SW 1271 (cell line): Measurements from ENCODE around the gene LAP3.
"Not testable (repeated sequence)": the region's sequence is repeated elsewhere in the genome, so short reads cannot be mapped to it uniquely, and the experiment has no call there.

Experiments
- DNase-seq, 2 experiments: peaks; one replicate each; lab custom pipeline; 2025; lab: John Stamatoyannopoulos, UW

LAP3 gene

DNA sequence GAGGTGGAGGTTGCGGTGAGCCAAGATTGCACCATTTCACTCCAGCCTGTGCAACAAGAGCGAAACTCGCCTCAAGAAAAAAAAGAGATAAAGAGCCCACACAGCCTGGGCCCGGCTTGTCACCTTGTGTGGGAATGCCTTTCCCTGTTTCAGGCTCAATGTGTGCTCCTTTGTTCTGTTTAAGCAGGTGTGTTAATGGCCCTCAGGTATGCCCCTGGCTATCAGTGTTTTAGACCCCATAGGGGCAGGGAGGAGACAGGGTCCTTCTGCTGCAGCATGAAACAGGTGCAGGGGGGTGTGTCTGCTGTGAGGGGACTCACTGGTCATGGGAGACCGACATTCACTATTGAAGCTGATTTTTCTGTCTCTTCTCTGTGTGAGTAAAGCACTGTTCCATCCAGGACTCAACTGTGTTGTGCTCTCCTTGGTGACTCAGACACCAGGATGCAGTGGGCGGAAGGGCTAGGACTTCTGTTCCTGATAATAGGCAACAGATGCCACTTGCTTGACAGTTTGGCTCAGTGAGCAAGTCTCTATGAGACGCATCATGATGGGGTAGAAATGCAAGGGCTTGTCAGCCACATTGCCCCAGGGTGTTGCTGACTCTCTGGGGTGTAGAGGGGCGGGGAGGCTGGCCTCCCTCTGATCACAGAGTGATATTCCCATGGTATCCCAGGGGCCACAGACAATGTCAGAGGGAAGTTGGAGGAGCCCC lies 15.6 kb upstream of the LAP3 start:
- no peak for DNase-seq

DNA sequence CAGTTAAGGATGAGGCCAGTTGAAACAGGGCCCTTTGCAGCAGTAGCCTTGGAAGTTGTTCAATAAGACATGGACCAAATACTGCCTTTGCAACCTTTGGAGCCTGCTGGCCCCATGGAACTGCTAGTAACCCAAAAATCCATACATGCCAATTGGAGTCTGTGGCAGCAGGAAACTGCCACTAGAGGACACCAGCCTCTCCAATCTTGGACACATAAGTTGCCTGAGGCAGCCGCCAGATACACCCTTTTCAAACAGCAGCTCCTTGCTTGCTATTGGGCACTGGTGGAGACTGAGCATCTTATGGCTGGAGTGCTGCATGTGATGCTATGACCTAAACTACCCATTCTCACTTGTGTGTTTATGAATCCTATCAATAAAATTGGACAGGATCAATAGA lies 14.8 kb upstream of the LAP3 start:
- DNase-seq: peak in 1 of 2 experiments; percentile 6

DNA sequence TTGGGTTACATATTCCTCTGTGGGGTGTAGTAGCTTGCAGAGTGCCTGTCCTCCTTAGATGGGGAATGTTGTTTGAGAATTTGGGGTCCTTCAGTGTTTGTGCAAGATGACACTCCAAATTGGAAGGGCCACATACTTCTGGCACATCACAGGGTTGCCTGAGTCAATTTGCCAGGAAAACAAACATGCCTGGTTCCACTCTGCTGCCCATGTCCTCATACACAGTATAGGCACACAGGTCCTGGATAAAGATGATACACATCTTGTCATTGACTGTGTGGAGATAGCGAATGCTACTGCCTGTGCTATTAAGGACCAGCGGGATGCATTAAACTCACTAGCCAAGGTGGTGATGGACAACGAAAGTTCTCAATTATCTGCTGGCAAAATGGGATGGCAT lies 11.2 kb upstream of the LAP3 start:
- DNase-seq: no peak

GRCh38 chr4:17567271-17567670 lies 9.7 kb upstream of the LAP3 start:
- no peak for DNase-seq

DNA sequence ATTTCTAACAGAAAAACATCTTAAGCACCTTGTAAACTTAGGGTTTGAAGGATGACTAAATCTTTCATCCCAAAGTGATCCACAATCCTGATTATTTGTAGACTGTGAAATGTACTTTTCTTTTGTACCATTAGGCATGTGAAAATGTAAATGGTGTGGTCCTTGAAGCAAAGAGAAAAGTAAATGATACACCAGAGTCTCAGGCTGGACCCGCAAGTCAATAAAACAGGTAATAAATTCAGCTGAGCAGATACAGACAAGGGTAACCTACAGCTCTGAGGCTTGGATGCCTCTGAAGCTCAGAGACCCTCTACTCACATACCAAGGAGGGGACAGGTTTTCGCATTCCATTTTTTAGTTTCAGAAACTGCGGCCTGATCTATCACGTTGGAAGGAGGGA lies 2.8 kb upstream of the LAP3 start:
- DNase-seq: no peak

DNA sequence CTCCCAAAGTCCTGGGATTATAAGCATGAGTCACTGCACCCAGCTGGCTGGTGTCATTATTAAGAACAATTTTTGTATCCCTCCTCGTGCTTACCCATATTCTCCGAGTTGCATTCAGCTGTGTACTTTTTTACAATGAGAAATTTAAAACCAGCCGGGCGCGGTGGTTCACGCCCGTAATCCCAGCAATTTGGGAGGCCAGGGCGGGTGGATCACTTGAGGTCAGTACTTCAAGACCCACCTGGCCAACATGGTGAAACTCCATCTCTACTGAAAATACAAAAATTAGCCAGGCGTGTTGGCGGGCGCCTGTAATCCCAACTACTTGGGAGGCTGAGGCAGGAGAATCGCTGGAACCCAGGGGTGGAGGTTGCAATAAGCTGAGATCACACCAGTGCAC lies 1.8 kb upstream of the LAP3 start:
- DNase-seq: not testable (repeated sequence)

DNA sequence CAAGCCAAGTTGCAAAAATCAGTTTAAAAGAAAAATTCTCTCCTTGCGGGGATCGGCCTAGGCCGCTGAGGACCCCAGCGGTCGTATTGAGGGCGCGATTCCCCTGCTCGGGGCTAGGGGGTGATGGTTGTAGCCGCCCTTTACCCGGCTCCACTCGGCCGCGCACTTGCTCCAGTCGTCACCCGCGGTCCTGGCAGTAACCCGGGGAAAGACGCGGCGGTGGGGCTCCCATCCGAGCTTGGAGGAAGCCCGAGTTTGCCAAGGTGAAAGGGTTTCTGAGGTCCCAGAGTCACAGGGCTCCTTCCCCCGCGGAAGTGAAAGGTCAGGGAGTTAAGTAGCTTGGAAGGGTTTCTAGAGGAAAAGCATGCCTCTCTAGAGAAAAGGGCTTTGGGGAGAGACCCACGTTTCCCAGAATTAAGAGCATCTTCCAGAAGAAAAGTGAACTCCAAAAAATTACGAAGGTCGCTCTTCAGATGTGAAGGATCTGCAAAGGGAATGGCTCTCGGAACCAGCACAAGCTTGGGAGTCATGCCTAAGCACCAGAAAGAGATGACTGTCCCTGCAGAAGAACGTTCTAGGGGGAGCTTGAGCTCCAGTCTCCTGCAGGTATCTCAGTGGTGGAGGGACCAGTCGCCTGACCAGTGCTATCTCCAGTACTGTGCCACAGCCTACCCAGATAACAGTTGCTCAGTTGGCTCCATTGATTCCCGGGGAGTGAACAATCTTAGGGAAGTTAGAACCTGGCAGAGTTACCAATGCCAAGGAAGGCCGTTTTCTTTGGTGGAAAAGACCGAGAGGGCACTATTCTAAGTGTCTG lies 875 bp downstream of the LAP3 start:
- peak in 1 of 2 experiments; percentile 19 for DNase-seq

- no peak for DNase-seq
These were observed 1.5 kb downstream of the LAP3 start for GRCh38 chr4:17578482-17578891.

DNA sequence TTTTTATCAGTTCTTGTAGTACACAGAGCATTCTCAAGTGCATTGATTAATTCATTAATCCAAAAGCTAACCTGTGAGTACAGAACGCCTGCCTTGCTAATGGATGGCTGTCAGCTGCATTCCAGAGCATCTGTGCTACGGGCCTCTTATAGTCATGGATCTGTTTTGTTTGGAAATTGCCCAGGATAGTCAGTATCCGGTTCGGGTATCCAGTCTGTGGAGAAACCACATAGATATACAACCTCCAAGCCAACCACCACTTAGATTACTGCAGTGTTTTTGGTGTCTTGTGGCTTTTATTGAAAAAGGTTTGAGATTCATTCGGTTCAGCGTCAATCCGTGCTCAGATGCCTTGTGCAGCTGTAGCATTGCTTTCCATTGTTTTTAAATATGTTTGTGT lies 4.0 kb downstream of the LAP3 start:
- no peak for DNase-seq

DNA sequence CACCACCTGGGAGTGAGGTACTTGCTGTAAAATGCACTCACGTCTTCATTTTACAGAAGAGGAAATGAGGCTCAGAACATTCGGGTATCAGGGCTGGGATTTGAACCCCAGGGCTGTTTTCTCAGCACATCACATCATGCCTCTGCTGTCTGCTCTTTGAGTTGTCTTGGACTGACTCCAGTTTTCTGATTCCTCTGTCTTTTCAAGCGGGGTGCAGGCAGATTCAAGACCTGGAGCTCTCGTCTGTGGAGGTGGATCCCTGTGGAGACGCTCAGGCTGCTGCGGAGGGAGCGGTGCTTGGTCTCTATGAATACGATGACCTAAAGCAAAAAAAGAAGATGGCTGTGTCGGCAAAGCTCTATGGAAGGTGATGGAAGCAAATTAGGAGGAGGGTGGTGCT lies 6.3 kb downstream of the LAP3 start:
- DNase-seq: no peak

- no peak for DNase-seq
These were observed 6.9 kb downstream of the LAP3 start for GRCh38 chr4:17583941-17584340.

DNA sequence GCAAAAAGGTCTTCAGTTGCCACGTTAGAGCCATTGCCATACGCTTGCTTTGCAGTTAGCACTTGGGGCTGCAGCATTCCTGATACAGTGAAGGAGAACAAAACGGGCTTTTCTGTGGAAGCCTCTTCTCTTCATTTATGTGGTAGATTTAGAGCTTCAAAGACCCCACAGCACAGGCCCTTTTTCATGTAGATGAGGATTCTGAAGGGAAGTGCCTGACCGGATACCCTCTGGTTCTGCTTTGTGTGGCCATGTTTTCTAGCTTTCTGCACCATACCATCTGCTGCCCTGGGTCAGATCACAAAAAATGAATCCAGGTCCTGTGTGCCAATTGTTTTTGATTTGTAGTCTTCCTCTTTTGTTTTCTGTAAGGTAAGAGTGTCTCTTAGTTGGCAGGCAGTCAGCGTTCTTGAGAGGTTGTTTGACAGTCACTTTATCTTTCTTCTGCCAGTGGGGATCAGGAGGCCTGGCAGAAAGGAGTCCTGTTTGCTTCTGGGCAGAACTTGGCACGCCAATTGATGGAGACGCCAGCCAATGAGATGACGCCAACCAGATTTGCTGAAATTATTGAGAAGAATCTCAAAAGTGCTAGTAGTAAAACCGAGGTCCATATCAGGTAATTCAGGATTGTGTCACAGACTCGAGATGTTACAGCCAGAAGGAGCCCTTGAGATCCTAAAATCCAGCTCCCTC lies 7.7 kb downstream of the LAP3 start:
- DNase-seq: no peak

- no peak for DNase-seq
These were observed 10.3 kb downstream of the LAP3 start for GRCh38 chr4:17587094-17587822.

DNA sequence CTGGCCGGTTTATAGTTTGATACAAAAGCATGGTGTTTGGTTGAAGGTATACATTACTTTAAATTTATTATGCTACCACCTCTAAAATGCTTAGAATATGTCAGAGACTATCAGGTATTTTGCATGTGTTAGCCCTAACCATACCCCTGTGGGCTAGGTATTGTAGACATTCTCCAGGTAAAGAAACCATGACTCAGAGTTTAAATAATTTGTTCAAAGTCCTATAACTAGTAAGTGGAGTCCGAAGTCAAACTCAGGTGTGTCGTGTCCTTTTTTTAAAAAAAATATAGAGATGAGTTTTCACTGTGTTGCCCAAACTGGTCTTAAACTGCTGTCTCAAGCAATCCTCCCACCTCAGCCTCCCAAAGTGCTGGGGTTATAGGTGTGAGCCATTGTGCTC lies 12.4 kb downstream of the LAP3 start:
- DNase-seq: no peak

GRCh38 chr4:17595471-17596005 lies 18.5 kb downstream of the LAP3 start:
- no peak for DNase-seq

DNA sequence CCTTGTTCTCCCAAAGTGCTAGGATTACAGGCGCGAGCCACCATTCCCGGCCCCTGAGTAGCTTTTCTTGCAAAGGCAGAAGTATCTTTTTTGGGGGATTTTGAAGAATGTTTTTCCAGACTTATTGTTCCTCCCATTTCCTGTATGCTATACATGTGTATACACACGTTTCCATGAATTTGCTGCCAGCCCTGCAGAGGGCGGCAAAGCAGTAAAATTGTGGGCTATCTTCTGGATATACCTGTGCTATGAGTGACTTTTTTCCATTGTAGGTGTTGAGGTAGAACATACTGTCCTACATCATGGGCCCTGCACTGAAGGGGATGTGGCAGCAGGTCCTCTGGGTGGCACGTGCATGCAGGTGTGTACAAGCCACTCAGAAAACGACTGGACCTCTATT lies 20.5 kb downstream of the LAP3 start:
- DNase-seq: peak in 1 of 2 experiments; percentile 29

GRCh38 chr4:17599826-17600225 lies 22.8 kb downstream of the LAP3 start:
- no peak for DNase-seq

GRCh38 chr4:17605236-17605635 lies 28.2 kb downstream of the LAP3 start:
- no peak for DNase-seq

- DNase-seq: peak in 1 of 2 experiments; percentile 30
These were observed 36.9 kb downstream of the LAP3 start for GRCh38 chr4:17613761-17614415.

DNA sequence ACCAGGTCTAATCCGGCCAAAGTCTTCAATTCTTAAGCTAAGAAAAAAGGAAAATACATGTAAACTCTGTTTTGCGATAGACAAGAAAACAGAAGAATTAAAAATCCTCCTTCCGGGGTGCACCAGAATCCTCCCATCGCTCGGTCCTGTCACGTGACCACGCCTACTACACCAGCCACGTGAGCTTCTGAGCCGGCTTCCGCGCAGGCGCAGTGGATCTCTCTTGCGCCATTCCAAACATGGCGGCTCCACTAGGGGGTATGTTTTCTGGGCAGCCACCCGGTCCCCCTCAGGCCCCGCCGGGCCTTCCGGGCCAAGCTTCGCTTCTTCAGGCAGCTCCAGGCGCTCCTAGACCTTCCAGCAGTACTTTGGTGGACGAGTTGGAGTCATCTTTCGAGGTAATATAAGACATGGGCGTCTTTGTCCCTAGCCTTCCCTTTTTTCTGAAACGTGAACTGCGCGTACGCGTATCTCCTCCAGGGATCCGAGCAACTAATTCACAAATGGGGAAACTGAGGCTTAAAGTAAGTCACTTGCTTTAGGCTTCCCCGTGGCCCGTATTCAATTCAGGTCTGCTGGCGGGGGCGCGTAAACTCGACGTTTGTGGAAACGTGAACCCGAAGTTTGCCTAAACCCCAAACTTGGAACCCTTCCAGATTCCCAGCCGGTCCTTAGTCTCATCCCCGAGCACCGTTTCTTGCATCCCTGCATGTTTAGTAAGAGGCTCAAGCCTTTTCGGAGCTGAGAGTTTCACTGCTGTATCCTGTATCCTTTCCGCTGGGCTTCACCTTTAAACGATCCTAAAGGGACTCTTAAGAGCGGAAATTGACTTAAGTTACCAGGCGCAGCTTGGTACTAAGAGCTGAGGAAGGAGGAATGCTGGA lies 37.7 kb downstream of the LAP3 start, which contains the start of gene MED28:
TSS of gene MED28 (plus strand) at position 226 of the 884 bp plus-strand sequence. CDS start at position 240, 14 bp downstream.
- DNase-seq: peak; percentile 73 to 91
